GM12878 (cell line): ENCODE data around the gene PRKCE. TPM values are rescaled to one million over a fixed set of nuclear protein-coding genes. Genes with fewer than 3 reads are reported as not detected.

Source experiments
- ATAC-seq: fragments of 200-7000 bp; cut with Tn5 transposase; 3 replicates; pipeline ENCODE4 v1.9.1; 2020; ENCODE audit warnings: mild to moderate bottlenecking, moderate library complexity
- BruUV-seq: library from RNA; stranded (reverse); fragments of 400-500 nt; replicated peaks from 2 replicates; lab custom pipeline; 2021; lab: Mats Ljungman, UMichigan
- CTCF ChIA-PET: fragments of 300-600 bp; sonication (Branson Sonifier 250); formaldehyde crosslinking; extraction: SDS; loops from one replicate; lab custom pipeline; 2021; ENCODE audit warnings: inconsistent platforms; lab: Yijun Ruan, JAX
- POLR2A ChIA-PET: fragments of 350-600 bp; formaldehyde crosslinking; extraction: SDS; loops from one replicate; lab custom pipeline; 2021; ENCODE audit warnings: inconsistent platforms; lab: Charles Lee
- RAD21 ChIA-PET: fragments of 300-600 bp; sonication (Branson Sonifier 250); formaldehyde crosslinking; loops from one replicate; lab custom pipeline; 2023; ENCODE audit warnings: antibody characterized with exemption; ENCODE audit not compliant: unreplicated experiment; lab: Charles Lee
- SMC1A ChIA-PET: fragments of 300-600 bp; sonication (Branson Sonifier 250); formaldehyde crosslinking; loops from one replicate; lab custom pipeline; 2023; ENCODE audit not compliant: unreplicated experiment, uncharacterized antibody; lab: Charles Lee
- DNase-seq: peaks from one replicate; pipeline ENCODE4 v3.0.0-alpha.2; 2011; ENCODE audit warnings: low read depth, low spot score
- FAIRE-seq: peaks from 3 replicates; lab custom pipeline; 2011; peaks lifted over from hg19 to GRCh38; lab: Jason Lieb, UNC
- H2AFZ ChIP-seq: 2 replicates; pipeline ENCODE4 v1.6.0; 2011; ENCODE audit warnings: low read depth, low read length, control low read depth; ENCODE audit not compliant: control insufficient read depth
- H3K27ac ChIP-seq: 2 replicates; pipeline ENCODE4 v1.5.1; 2011; ENCODE audit warnings: control low read depth; ENCODE audit not compliant: control insufficient read depth, insufficient read depth
- H3K27me3 ChIP-seq, 2 experiments: replicated peaks in 1 of 2; 2 replicates each; pipeline versions ENCODE4 v1.6.0 to v1.6.1; 2011; ENCODE audit warnings: low read length in 1 of 2; ENCODE audit not compliant: control insufficient read depth in 2 of 2, insufficient read depth in 2 of 2
- H3K36me3 ChIP-seq, 2 experiments: 2 replicates each; pipeline ENCODE4 v1.5.1; 2011; ENCODE audit warnings: low read length in 1 of 2; ENCODE audit not compliant: control insufficient read depth in 2 of 2, insufficient read depth in 2 of 2
- H3K4me1 ChIP-seq: 2 replicates; pipeline ENCODE4 v1.6.1; 2011; ENCODE audit warnings: mild to moderate bottlenecking, low read length, moderate library complexity, mixed read lengths; ENCODE audit not compliant: control insufficient read depth, insufficient read depth
- H3K4me2 ChIP-seq: 2 replicates; pipeline ENCODE4 v1.6.0; 2011; ENCODE audit warnings: control low read depth; ENCODE audit not compliant: control insufficient read depth, insufficient read depth
- H3K4me3 ChIP-seq: fragments of 200-600 bp; sonication (generic); 2 replicates; pipeline ENCODE4 v1.5.1; 2016
- H3K79me2 ChIP-seq: 2 replicates; pipeline ENCODE4 v1.6.0; 2011; ENCODE audit warnings: low read length; ENCODE audit not compliant: control insufficient read depth, insufficient read depth
- H3K9ac ChIP-seq: 2 replicates; pipeline ENCODE4 v1.8.0; 2011; ENCODE audit warnings: low read length, control low read depth, mixed read lengths; ENCODE audit not compliant: control insufficient read depth, insufficient read depth
- H3K9me3 ChIP-seq: replicated peaks from 3 replicates; pipeline ENCODE4 v1.5.1; 2011; ENCODE audit warnings: mild to moderate bottlenecking, low read length; ENCODE audit not compliant: control insufficient read depth, insufficient read depth
- H4K20me1 ChIP-seq: 2 replicates; pipeline ENCODE4 v1.6.0; 2011; ENCODE audit not compliant: control insufficient read depth, insufficient read depth
- BHLHE40 ChIP-seq, 2 experiments: fragments of 450-650 bp in 1 of 2; IDR thresholded peaks; 2 replicates each; pipeline ENCODE4 v1.6.1; 2011 to 2017; ENCODE audit warnings: low read depth in 2 of 2, borderline replicate concordance in 1 of 2, improper control_type of control experiment in 1 of 2, low read length in 1 of 2, mild to moderate bottlenecking in 1 of 2
- CBFB ChIP-seq: IDR thresholded peaks from 2 replicates; pipeline ENCODE4 v1.6.1; 2016; ENCODE audit warnings: antibody characterized with exemption, low read depth
- HDAC2 ChIP-seq: fragments of 200-600 bp; sonication (generic); IDR thresholded peaks from 2 replicates; pipeline ENCODE4 v1.6.1; 2017
- KAT2A ChIP-seq: conservative IDR thresholded peaks from 2 replicates; pipeline ENCODE4 v1.6.1; 2011; ENCODE audit warnings: low read depth, low read length; ENCODE audit not compliant: control insufficient read depth
- MYB ChIP-seq: fragments of 150-350 bp; IDR thresholded peaks from 2 replicates; pipeline ENCODE4 v1.6.1; 2014; ENCODE audit warnings: mild to moderate bottlenecking, low read depth, low read length, borderline replicate concordance
- MYC ChIP-seq: IDR thresholded peaks from 2 replicates; pipeline ENCODE4 v1.6.1; 2011; ENCODE audit warnings: mild to moderate bottlenecking, low read length, moderate library complexity, inconsistent platforms; ENCODE audit not compliant: insufficient read depth, insufficient replicate concordance, insufficient read length, severe bottlenecking
- RAD51 ChIP-seq: fragments of 450-650 bp; IDR thresholded peaks from 2 replicates; pipeline ENCODE4 v1.6.1; 2016; ENCODE audit warnings: moderate library complexity, mild to moderate bottlenecking, inconsistent platforms
- STAT1 ChIP-seq: fragments of 450-650 bp; conservative IDR thresholded peaks from 2 replicates; pipeline ENCODE4 v1.6.1; 2014; ENCODE audit warnings: antibody characterized with exemption, mild to moderate bottlenecking
- TAF1 ChIP-seq: IDR thresholded peaks from 2 replicates; pipeline ENCODE4 v1.6.1; 2011; ENCODE audit warnings: mild to moderate bottlenecking, low read depth, low read length, borderline replicate concordance
- TBL1XR1 ChIP-seq: IDR thresholded peaks from 2 replicates; pipeline ENCODE4 v1.6.1; 2012; ENCODE audit warnings: low read depth, low read length, improper control_type of control experiment
- TCF3 ChIP-seq: IDR thresholded peaks from 2 replicates; pipeline ENCODE4 v1.6.1; 2012; ENCODE audit warnings: low read depth, mild to moderate bottlenecking, low read length, borderline replicate concordance; ENCODE audit not compliant: insufficient read depth
- ZSCAN29 ChIP-seq: fragments of 450-650 bp; IDR thresholded peaks from 2 replicates; pipeline ENCODE4 v1.6.1; 2017; ENCODE audit warnings: mild to moderate bottlenecking, moderate library complexity
- WGBS: methylation state at CpG from one replicate; pipeline ENCODE4 v1.1.6; 2016; ENCODE audit warnings: low lambda C conversion rate; ENCODE audit not compliant: insufficient replicate concordance, insufficient coverage; ENCODE audit errors: missing lambda C conversion rate; 5-methylcytosine and 5-hydroxymethylcytosine counted together
- in situ Hi-C: fragments of 300-500 bp; cut with MboI; formaldehyde crosslinking; loops from 9 replicates; pipeline ENCODE4 v1.14.3; 2018; ENCODE audit warnings: mixed read lengths
- intact Hi-C: fragments of 100-400 bp; cut with micrococcal nuclease; formaldehyde crosslinking; loops from one replicate; pipeline ENCODE4 v1.14.2; 2022; ENCODE audit not compliant: unreplicated experiment
- polyA plus RNA-seq, 11 experiments: library from polyadenylated mRNA; depleted of rRNA in 4 of 11; unstranded in 6 of 11; stranded (reverse) in 5 of 11; fragments of >200 nt; fragmentation: Nextera tagmentation in 4 of 11; fragmentation: Illumina TruSeq in 1 of 11; extraction: Ambion mirVana in 4 of 11; extraction: Trizol in 1 of 11; gene quantifications; 1 replicate in 1 of 11; 2 replicates in 10 of 11; pipeline versions ENCODE4 v1.2.1 to v1.2.3, GENCODE V29; 2011 to 2016; ENCODE audit warnings: inconsistent platforms in 2 of 11, missing spikeins in 2 of 11, low read depth in 1 of 11
- total RNA-seq, 4 experiments: library from RNA; depleted of rRNA in 3 of 4; stranded (reverse); fragments of >200 nt in 3 of 4; fragmentation: Illumina TruSeq in 1 of 4; extraction: Trizol in 1 of 4; gene quantifications; 2 replicates each; pipeline versions ENCODE4 v1.2.1 to v1.2.3, GENCODE V29; 2013 to 2021
- TF ChIP-seq, protein P1 (sequence below): fragments of 450-650 bp; IDR thresholded peaks from 2 replicates; pipeline ENCODE4 v1.6.1; 2018; ENCODE audit warnings: borderline replicate concordance, mild to moderate bottlenecking; ENCODE audit not compliant: partially characterized antibody
- TF ChIP-seq, protein P2 (sequence below): fragments of 450-650 bp; IDR thresholded peaks from 2 replicates; pipeline ENCODE4 v1.6.1; 2017; ENCODE audit warnings: antibody characterized with exemption, mild to moderate bottlenecking, moderate library complexity
- TF ChIP-seq, protein P3 (sequence below): fragments of 150-350 bp; IDR thresholded peaks from 2 replicates; pipeline ENCODE4 v1.6.1; 2016; ENCODE audit warnings: low read depth, low read length

Gene PRKCE
- total and polyA plus RNA-seq, 10 of the 15 experiments (the other 5 are each of a cell fraction or from before 2014, with no cell fraction given) = 2.6 to 28.2 (median 11.3) TPM

GRCh38 chr2:45741161-45741850 is 89.8 kb downstream of the PRKCE start:
- Histone ChIP-seq H3K9me3 (no peaks in the 10 kb centered on the region), H3K79me2 (0 out of 2 replicates have a peak, but pooled peaks cover 2% of the 10 kb centered on the region), H3K4me1 (peaks cover 9% of the 10 kb centered on the region), H2AFZ (no peak overlapping the region), H3K27me3 (no peaks in the 10 kb centered on the region), H3K27ac (no peak overlapping the region), H3K4me2 (no peak overlapping the region), H3K4me3 (no peak overlapping the region), H3K36me3 (peaks cover 0 to 7% of the 10 kb centered on the region in 2 experiments; a peak in 2 of 4 replicates), H4K20me1 (no peaks in the 10 kb centered on the region), H3K9ac (no peak overlapping the region)
- ChIA-PET SMC1A (interaction anchor here (0.7 to 2.1 kb wide), 4 partner anchors 10 to 135 kb away, joined by 3 to 9 read pairs (median 8); no protein-coding TSS in a partner anchor), CTCF (interaction anchor here (1.3 kb wide), 1 partner anchor 9 kb away, joined by 6 read pairs; no protein-coding TSS in a partner anchor), RAD21 (interaction anchor here (0.9 to 1.4 kb wide), 2 partner anchors 9 to 93 kb away, joined by 3 to 4 read pairs; no protein-coding TSS in a partner anchor), POLR2A (no interaction called here)
- 37% methylated on average over 7 of the region's 7 CpGs for WGBS
- no peak for DNase-seq
- intact Hi-C loops = no loop called here
- FAIRE-seq = no peak
- no peak for ATAC-seq
- in situ Hi-C loops = no loop called here
- BruUV-seq = no TSS peak
- TF ChIP-seq CBFB (no peak), STAT1 (no peak), TAF1 (no peak), MYC (no peak), RAD51 (no peak), MYB (no peak), HDAC2 (no peak), TBL1XR1 (no peak), KAT2A (no peak), BHLHE40 (IDR thresholded peaks at IDR 0.05; ENCODE audit: borderline replicate concordance in 1 of 2, low read depth in 2 of 2, low read length in 1 of 2) (no peak), ZSCAN29 (no peak), TCF3 (no peak)
- TF ChIP-seq, protein P1, sequence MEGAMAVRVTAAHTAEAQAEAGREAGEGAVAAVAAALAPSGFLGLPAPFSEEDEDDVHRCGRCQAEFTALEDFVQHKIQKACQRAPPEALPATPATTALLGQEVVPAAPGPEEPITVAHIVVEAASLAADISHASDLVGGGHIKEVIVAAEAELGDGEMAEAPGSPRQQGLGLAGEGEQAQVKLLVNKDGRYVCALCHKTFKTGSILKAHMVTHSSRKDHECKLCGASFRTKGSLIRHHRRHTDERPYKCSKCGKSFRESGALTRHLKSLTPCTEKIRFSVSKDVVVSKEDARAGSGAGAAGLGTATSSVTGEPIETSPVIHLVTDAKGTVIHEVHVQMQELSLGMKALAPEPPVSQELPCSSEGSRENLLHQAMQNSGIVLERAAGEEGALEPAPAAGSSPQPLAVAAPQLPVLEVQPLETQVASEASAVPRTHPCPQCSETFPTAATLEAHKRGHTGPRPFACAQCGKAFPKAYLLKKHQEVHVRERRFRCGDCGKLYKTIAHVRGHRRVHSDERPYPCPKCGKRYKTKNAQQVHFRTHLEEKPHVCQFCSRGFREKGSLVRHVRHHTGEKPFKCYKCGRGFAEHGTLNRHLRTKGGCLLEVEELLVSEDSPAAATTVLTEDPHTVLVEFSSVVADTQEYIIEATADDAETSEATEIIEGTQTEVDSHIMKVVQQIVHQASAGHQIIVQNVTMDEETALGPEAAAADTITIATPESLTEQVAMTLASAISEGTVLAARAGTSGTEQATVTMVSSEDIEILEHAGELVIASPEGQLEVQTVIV = no peak
- TF ChIP-seq, protein P2, sequence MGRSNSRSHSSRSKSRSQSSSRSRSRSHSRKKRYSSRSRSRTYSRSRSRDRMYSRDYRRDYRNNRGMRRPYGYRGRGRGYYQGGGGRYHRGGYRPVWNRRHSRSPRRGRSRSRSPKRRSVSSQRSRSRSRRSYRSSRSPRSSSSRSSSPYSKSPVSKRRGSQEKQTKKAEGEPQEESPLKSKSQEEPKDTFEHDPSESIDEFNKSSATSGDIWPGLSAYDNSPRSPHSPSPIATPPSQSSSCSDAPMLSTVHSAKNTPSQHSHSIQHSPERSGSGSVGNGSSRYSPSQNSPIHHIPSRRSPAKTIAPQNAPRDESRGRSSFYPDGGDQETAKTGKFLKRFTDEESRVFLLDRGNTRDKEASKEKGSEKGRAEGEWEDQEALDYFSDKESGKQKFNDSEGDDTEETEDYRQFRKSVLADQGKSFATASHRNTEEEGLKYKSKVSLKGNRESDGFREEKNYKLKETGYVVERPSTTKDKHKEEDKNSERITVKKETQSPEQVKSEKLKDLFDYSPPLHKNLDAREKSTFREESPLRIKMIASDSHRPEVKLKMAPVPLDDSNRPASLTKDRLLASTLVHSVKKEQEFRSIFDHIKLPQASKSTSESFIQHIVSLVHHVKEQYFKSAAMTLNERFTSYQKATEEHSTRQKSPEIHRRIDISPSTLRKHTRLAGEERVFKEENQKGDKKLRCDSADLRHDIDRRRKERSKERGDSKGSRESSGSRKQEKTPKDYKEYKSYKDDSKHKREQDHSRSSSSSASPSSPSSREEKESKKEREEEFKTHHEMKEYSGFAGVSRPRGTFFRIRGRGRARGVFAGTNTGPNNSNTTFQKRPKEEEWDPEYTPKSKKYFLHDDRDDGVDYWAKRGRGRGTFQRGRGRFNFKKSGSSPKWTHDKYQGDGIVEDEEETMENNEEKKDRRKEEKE = no peak
- TF ChIP-seq, protein P3, sequence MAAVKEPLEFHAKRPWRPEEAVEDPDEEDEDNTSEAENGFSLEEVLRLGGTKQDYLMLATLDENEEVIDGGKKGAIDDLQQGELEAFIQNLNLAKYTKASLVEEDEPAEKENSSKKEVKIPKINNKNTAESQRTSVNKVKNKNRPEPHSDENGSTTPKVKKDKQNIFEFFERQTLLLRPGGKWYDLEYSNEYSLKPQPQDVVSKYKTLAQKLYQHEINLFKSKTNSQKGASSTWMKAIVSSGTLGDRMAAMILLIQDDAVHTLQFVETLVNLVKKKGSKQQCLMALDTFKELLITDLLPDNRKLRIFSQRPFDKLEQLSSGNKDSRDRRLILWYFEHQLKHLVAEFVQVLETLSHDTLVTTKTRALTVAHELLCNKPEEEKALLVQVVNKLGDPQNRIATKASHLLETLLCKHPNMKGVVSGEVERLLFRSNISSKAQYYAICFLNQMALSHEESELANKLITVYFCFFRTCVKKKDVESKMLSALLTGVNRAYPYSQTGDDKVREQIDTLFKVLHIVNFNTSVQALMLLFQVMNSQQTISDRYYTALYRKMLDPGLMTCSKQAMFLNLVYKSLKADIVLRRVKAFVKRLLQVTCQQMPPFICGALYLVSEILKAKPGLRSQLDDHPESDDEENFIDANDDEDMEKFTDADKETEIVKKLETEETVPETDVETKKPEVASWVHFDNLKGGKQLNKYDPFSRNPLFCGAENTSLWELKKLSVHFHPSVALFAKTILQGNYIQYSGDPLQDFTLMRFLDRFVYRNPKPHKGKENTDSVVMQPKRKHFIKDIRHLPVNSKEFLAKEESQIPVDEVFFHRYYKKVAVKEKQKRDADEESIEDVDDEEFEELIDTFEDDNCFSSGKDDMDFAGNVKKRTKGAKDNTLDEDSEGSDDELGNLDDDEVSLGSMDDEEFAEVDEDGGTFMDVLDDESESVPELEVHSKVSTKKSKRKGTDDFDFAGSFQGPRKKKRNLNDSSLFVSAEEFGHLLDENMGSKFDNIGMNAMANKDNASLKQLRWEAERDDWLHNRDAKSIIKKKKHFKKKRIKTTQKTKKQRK = no peak
